GM19023 (cell line): ENCODE results near the gene CCNL2.

Experiments used
- ATAC-seq: cut with Tn5 transposase; IDR thresholded peaks from one replicate; pipeline ENCODE4 v1.9.1; 2021; ENCODE audit warnings: mild to moderate bottlenecking, moderate library complexity; ENCODE audit not compliant: unreplicated experiment

Gene CCNL2

GRCh38 chr1:1359308-1359663 is 39.8 kb downstream of the CCNL2 start:
- no peak for ATAC-seq

- no peak for ATAC-seq
Observed at GRCh38 chr1:1358433-1359271, 40.5 kb downstream of the CCNL2 start, which contains the start of gene MXRA8. Gene MXRA8, minus strand, starts transcription at chr1:1358555. Its CDS starts 51 bp downstream, at chr1:1358504.

DNA sequence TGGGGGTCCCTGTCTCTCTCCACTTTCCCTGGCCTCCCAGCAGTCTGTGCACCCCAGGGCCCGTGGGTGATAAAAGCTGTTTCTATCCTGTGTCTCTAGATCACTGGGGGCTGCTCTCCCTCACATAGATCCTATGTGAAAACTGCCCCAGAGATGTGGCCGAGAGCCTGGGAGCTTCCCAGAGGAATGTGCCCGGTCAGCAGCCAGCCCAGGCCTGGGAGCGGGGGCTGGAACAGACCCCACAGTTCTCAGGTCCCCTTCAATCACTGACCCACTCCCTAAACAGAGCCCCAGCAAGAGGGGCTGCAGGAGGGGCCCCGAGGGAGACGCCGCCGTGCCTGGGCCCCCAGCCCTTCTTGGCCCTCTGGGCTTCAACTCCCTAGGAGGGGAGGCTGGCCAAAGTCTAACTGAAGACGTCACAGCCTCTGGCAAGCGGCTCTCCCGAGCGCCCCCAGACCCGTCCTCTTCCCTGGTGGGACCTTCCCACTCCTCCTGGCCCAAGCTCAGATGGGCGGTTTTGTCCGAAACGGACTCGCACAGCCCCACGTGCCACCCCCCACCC is 41.2 kb downstream of the CCNL2 start:
- no peak for ATAC-seq

DNA sequence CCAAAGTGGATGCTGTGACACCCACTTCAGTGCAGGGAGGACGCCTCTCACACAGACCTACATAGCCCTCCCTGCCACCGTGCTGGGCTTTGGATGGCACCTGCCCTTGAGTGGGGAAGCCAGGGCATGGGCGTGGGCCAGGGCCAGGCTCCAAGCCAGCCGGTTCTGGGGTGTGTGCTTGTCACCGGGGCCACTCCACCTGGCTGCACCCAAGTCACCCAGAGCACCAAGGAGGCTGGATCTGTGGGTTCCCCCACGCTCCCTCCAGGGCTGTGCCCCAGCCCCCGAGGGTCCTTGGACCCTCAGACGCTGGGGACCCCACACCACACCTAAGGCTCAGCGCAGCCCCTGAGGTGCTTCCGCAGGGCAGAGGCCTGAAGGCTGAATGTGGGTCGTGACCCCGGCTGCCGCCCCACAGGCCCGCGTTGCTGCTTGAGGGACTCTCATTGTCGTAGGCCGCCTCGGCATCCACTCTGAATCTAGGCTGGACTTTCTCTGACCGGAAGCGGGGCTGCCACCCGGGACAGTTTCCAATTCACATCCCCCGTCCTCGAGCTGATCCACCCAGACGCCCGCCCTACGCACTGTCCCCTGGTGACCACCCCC is 42.2 kb downstream of the CCNL2 start:
- ATAC-seq, result no peak

- no peak for ATAC-seq
Observed at GRCh38 chr1:1356166-1356795, 42.9 kb downstream of the CCNL2 start.

- ATAC-seq, result no peak
Observed at GRCh38 chr1:1355416-1355815, 43.7 kb downstream of the CCNL2 start.

DNA sequence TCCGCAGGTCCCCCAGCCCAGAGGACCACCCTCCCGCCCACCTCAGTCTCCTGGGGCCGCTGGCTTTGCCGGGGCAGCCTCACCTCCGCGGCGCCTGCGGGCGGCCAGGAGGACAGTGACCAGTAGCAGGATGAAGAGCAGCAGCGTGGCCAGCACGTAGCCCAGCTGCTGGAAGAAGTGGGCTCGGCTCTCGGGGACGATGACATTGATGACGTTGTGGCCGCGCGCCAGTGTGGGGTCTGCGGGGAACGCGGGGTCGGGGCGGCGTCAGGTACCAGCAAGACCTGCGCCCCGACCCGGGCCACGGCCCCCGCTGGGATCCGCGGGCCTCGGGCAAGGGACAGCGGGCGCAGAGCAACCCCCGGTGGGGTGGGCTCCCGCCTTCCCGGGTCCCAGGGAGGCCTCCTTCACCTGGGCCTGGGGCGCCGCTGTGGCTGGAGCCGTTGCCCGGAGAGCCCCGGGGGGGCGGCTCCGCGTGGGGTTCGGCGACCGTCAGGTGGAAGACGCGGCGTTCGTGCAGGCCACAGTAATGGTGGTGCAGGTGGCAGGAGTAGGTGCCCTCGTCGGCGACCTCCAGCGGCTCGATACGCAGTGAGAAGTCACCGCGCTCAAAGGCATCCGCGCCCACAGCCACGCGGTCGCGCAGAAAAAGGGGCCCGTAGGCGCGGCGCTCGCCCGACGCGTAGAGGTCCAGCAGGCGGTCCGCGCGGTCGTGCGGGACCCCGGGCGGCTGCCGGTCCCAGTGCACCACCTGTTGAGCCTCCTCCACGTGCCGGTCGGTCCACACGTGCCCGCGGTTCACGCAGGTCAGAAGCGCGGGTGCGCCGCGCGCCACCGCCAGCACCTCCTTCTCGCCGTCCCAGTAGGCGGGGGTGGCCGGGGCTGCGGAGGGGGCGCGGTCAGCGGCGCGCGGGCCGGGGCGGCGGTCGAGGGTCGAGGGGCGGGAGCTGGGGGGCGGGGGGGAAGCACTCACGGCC is 44.6 kb downstream of the CCNL2 start:
- ATAC-seq, result no peak

GRCh38 chr1:1353389-1354151 is 45.6 kb downstream of the CCNL2 start:
- no peak for ATAC-seq

- no peak for ATAC-seq
Observed at GRCh38 chr1:1352786-1353388, 46.2 kb downstream of the CCNL2 start.

DNA sequence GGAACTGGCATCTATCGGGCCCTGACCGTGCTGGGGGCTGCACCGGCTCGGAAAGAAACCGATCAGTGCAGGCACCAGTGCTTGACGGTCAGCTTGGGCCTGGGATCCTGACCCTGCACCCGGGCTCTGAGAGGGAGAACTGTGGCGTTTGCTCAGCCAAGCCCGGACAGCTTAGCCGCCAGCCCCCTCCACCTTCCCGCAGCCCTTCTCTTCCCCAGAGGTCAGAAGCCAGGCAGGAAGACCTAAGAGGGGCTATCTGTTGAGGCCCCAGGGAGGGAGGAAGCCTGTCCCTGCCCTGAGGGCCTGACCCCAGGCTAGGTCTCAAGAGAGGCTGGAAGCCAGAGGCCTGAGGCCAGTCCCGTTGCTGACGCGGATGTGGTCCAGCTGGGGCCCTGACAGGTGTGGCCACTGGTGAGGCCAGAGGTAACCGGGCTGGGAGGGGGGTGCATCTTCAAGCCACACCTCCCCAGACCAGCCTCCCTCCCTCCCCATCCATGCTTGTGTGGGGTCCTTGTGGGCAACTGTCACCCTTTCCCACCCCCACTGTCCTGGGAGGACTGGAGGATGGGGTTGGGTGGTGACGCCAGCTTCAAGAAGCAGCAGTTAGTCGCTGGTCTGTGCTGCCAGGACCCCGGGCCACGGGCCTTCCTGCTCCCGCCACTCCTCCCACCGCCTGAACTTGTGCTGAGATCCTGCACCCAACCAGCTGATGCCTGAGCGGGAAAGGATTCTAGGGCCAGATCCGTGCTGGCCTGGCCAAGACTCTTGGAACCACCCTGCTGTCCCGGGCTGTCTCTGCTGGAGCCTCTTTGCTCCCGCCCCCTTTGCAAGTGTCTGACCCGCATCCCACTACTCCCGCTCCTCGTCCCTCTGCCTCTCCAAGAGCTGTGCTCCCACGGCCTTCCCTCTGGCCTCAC is 47.4 kb downstream of the CCNL2 start:
- ATAC-seq, result no peak

DNA sequence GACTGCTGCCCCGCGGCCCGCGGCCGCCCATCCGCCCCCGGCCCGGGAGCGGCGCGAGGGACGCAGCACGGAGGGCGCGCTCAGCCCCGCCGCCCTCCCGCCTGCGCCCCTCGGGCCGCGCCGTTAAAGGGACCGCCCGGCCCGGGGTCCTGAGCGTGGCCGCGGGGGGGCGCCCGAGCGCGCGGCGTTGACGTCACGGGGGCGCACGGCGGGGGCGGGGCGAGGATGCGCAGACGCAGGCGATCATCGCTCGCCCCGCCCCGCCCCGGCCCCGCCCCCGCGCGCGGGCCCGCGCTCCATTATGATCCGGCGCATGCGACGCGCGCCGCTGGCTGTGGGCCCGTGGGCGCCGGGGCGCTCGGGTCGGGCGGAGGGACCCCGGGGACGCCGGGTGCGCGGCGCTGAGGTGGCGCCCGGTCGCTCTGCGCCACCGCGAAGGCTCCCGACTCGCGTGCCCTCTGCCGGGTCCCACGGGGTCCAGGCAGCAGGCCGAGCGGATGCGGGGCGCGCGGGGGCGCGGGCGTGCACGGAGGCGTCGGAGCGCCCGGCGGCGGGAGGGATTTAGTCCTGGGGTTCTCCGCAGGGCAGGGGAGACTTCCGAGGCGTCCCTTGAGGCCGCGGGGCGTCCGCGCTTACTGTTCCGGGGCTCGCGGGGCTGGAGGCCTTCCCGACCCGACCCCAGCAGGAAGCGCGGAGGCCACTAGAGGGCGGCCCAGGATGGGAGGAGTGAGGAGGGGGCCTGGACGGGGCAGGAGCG is 49.7 kb downstream of the CCNL2 start, which contains the start of gene DVL1:
DVL1 (minus strand) TSS at position 163 of the 757 bp plus-strand sequence. CDS start 353 bp downstream, outside the sequence.
- ATAC-seq, result peak; percentile 62

DNA sequence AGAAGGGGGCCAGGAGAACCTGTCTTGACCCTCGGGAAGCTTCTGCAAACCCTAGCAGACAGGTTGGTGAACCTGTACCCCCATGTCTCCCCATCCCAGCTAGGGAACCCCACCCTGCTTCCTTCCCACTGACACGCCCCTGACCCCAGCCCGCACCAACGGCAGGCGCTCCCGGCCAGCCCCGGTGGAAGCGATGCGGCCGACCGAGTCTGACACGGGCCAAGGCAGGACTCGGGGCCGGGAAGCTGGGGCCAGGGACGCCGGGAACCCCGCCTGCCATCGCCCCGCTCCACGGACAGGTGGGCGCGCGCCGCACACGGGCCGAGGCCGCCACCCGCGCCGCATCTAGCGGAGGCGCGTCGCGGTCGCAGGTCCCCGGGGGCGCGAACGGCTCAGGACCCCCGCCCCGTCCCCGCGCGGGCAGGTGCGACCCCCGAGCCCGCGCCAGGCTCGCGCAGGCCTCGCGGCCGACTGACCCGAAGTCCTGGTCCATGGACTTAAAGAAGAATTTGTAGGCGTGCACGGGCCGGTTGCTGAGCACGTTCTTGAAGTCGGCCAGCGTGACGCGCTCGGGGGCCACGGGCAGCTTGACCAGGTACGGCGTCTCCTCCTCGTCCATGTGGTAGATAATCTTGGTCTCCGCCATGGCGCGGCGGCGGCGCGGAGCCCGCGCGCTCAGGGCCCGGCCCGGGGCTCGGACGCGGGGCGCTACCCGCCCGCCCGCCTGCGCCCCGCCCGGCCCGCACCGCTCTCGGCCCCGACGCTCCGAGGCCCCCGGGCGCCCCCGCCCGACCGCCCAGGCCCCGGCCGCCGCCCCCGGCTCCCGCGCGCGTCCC is 50.5 kb downstream of the CCNL2 start:
- peak; percentile 22 for ATAC-seq

GRCh38 chr1:1347663-1348419 is 51.3 kb downstream of the CCNL2 start:
- ATAC-seq, result no peak

GRCh38 chr1:1347026-1347595 is 52.0 kb downstream of the CCNL2 start:
- no peak for ATAC-seq

DNA sequence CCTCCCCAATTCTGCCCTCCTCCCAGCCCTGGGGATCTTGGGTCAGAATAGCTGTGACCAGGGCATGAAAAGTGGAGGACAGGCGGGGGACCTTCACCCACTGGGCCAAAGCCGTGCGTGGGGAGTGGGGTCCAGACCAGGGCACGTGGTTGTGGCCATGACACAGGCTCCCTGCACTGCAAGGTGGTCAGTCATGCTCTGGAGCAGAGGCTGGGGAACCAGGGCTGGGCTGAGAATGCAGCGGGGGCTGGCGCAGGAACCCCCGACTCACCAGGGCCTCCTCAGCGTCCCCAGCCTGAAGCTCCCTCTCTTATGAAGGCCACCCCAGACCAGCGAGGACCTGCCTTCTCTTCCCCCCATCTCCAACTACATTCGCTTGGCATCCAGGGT is 52.6 kb downstream of the CCNL2 start:
- ATAC-seq, result no peak
